Neuronal stem cell (in vitro differentiated cells): ENCODE measurements around the gene BAZ1B.

Source experiments
- DNase-seq: peaks from one replicate; pipeline ENCODE4 v3.0.0-alpha.2; 2013; ENCODE audit warnings: low spot score
- H2AFZ ChIP-seq: one replicate; pipeline ENCODE4 v1.6.1; 2013; ENCODE audit warnings: mild to moderate bottlenecking, low read length, inconsistent platforms
- H2AK5ac ChIP-seq: 2 replicates; pipeline ENCODE4 v1.6.1; 2013; ENCODE audit warnings: low read depth, mild to moderate bottlenecking, inconsistent platforms, low read length, moderate library complexity, mixed read lengths
- H2BK120ac ChIP-seq: 2 replicates; pipeline ENCODE4 v1.6.1; 2013; ENCODE audit warnings: low read depth, mild to moderate bottlenecking, inconsistent platforms, low read length, moderate library complexity, mixed read lengths
- H2BK12ac ChIP-seq: one replicate; pipeline ENCODE4 v1.6.1; 2013; ENCODE audit warnings: low read length, inconsistent platforms
- H2BK15ac ChIP-seq: 2 replicates; pipeline ENCODE4 v1.6.1; 2013; ENCODE audit warnings: mild to moderate bottlenecking, low read length, inconsistent platforms, mixed read lengths
- H2BK5ac ChIP-seq: one replicate; pipeline ENCODE4 v1.6.1; 2013; ENCODE audit warnings: inconsistent platforms, mild to moderate bottlenecking, low read length, moderate library complexity
- H3K14ac ChIP-seq: one replicate; pipeline ENCODE4 v1.6.1; 2013; ENCODE audit warnings: low read length, inconsistent platforms
- H3K18ac ChIP-seq: 2 replicates; pipeline ENCODE4 v1.6.1; 2013; ENCODE audit warnings: low read length, inconsistent platforms
- H3K23ac ChIP-seq: 2 replicates; pipeline ENCODE4 v1.6.1; 2013; ENCODE audit warnings: low read depth, mild to moderate bottlenecking, mixed read lengths, low read length, inconsistent platforms; ENCODE audit not compliant: poor library complexity
- H3K27ac ChIP-seq: replicated peaks from 3 replicates; pipeline ENCODE4 v1.5.1; 2013; ENCODE audit warnings: low read length, inconsistent platforms
- H3K27me3 ChIP-seq, 3 experiments: 2 replicates each; pipeline ENCODE4 v1.6.1; 2013; ENCODE audit warnings: low read length in 3 of 3, mild to moderate bottlenecking in 2 of 3, inconsistent platforms in 1 of 3, low read depth in 1 of 3, mixed read lengths in 1 of 3, moderate library complexity in 1 of 3; ENCODE audit not compliant: control insufficient read depth in 3 of 3, insufficient read depth in 3 of 3
- H3K36me3 ChIP-seq, 2 donors: replicated peaks in 1 of 2; 2 replicates each; pipeline ENCODE4 v1.6.1; 2013; ENCODE audit warnings: low read length in 2 of 2; ENCODE audit not compliant: control insufficient read depth in 2 of 2, insufficient read depth in 2 of 2
- H3K4ac ChIP-seq: 2 replicates; pipeline ENCODE4 v1.6.1; 2013; ENCODE audit warnings: inconsistent platforms, mild to moderate bottlenecking, low read length, moderate library complexity
- H3K4me1 ChIP-seq, 2 donors: 1 replicate in 1 of 2; 2 replicates in 1 of 2; pipeline ENCODE4 v1.6.1; 2013; ENCODE audit warnings: low read length in 2 of 2, low read depth in 1 of 2; ENCODE audit not compliant: control insufficient read depth in 2 of 2, insufficient read depth in 1 of 2
- H3K4me2 ChIP-seq: one replicate; pipeline ENCODE4 v1.6.1; 2013; ENCODE audit warnings: mild to moderate bottlenecking, low read length, inconsistent platforms; ENCODE audit not compliant: insufficient read depth, poor library complexity, severe bottlenecking
- H3K4me3 ChIP-seq, 2 donors: 2 replicates each; pipeline ENCODE4 v1.5.1; 2013; ENCODE audit warnings: low read length in 2 of 2, mild to moderate bottlenecking in 2 of 2, inconsistent platforms in 1 of 2, moderate library complexity in 1 of 2
- H3K79me1 ChIP-seq: one replicate; pipeline ENCODE4 v1.6.1; 2013; ENCODE audit warnings: low read depth, mild to moderate bottlenecking, inconsistent platforms, low read length, moderate library complexity
- H3K9ac ChIP-seq: one replicate; pipeline ENCODE4 v1.6.1; 2013; ENCODE audit warnings: mild to moderate bottlenecking, low read depth, low read length, inconsistent platforms; ENCODE audit not compliant: poor library complexity
- H3K9me3 ChIP-seq, 2 donors: replicated peaks in 1 of 2; 2 replicates each; pipeline versions ENCODE3 to v1.6.1; 2013; ENCODE audit warnings: low read length in 2 of 2, mild to moderate bottlenecking in 2 of 2, inconsistent platforms in 1 of 2, low read depth in 1 of 2, mixed read lengths in 1 of 2, moderate library complexity in 1 of 2; ENCODE audit not compliant: control insufficient read depth in 2 of 2, insufficient read depth in 1 of 2
- H4K8ac ChIP-seq: one replicate; pipeline ENCODE4 v1.6.1; 2013; ENCODE audit warnings: low read depth, mild to moderate bottlenecking, inconsistent platforms, low read length, moderate library complexity
- H4K91ac ChIP-seq: one replicate; pipeline ENCODE4 v1.6.1; 2013; ENCODE audit warnings: low read length, low read depth, mild to moderate bottlenecking, inconsistent platforms; ENCODE audit not compliant: poor library complexity
- WGBS, 2 donors: extraction: QIAGEN DNeasy Blood & Tissue Kit; methylation state at CpG; one replicate each; pipeline ENCODE4 v1.1.7; 2013; ENCODE audit warnings: missing lambda C conversion rate in 2 of 2, mixed read lengths in 1 of 2; ENCODE audit not compliant: insufficient read length in 2 of 2, insufficient replicate concordance in 1 of 2; ENCODE audit errors: extremely low coverage in 2 of 2; 5-methylcytosine and 5-hydroxymethylcytosine counted together

Gene BAZ1B

GRCh38 chr7:73489976-73490375 is 32.1 kb downstream of the BAZ1B start:
- H3K9me3 ChIP-seq = no peaks in the 10 kb centered on the region
- H3K18ac ChIP-seq = no peak overlapping the region
- H2BK12ac ChIP-seq = no peak overlapping the region
- no peak overlapping the region for H3K14ac ChIP-seq
- no peak overlapping the region for H2BK15ac ChIP-seq
- no peak overlapping the region for H3K9ac ChIP-seq
- H3K79me1 ChIP-seq = peaks cover 2% of the 10 kb centered on the region
- no peak for DNase-seq
- no peak overlapping the region for H3K4me3 ChIP-seq
- H3K4me1 ChIP-seq = no peaks in the 10 kb centered on the region
- no peak overlapping the region for H3K23ac ChIP-seq
- no peak overlapping the region for H3K4ac ChIP-seq
- no peak overlapping the region for H2AFZ ChIP-seq
- H4K8ac ChIP-seq = no peak overlapping the region
- no peak overlapping the region for H2BK120ac ChIP-seq
- H4K91ac ChIP-seq = no peak overlapping the region
- H3K27me3 ChIP-seq = no peaks in the 10 kb centered on the region
- H2BK5ac ChIP-seq = no peak overlapping the region
- H3K36me3 ChIP-seq = peaks cover 21 to 99% of the 10 kb centered on the region in 2 donors
- no peak overlapping the region for H2AK5ac ChIP-seq
- H3K27ac ChIP-seq = no peak overlapping the region
- H3K4me2 ChIP-seq = no peak overlapping the region

DNA sequence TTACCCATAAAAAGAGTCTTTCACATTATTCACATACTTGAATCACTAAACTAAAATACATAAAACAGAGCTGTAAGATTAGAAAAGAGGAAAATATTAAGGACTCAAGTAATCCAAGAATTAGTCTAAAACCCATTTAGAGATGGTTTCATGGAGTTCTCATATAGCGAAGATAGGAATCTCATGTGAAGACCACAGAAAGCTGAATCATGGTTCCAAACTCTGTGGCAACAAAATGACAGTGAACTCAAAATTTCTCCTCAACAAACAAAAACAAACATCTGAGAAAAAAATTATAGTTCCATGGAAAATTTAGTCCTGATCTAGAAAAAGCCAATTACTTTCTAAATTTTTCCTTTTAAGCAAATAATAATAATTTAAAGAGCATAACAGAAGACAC is 34.6 kb downstream of the BAZ1B start:
- no peak overlapping the region for H3K27ac ChIP-seq

GRCh38 chr7:73483171-73483570 is 38.9 kb downstream of the BAZ1B start:
- Histone ChIP-seq H3K36me3 (peaks cover 18 to 99% of the 10 kb centered on the region in 2 donors), H3K27ac (no peak overlapping the region), H3K27me3 (no peaks in the 10 kb centered on the region), H3K23ac (no peak overlapping the region), H3K4me1 (peaks cover 0 to 1% of the 10 kb centered on the region in 2 donors), H2BK12ac (no peak overlapping the region), H3K14ac (no peak overlapping the region), H3K18ac (no peak overlapping the region), H3K4me2 (no peak overlapping the region), H3K4ac (no peak overlapping the region), H2AK5ac (no peak overlapping the region), H2BK5ac (no peak overlapping the region), H3K4me3 (no peak overlapping the region), H2AFZ (no peak overlapping the region), H3K9ac (no peak overlapping the region), H3K79me1 (peaks cover 2% of the 10 kb centered on the region), H4K91ac (no peak overlapping the region), H3K9me3 (no peaks in the 10 kb centered on the region), H2BK120ac (no peak overlapping the region), H4K8ac (no peak overlapping the region), H2BK15ac (no peak overlapping the region)
- no CpG with 5 or more reads among the region's 1 CpG for WGBS, 2 donors
- DNase-seq = no peak

More for the DNA sequence above, 34.6 kb downstream of the BAZ1B start:
- WGBS, 2 donors = no CpG with 5 or more reads among the region's 1 CpG
- peaks cover 2% of the 10 kb centered on the region for H3K79me1 ChIP-seq
- peaks cover 0 to 1% of the 10 kb centered on the region in 2 donors for H3K4me1 ChIP-seq
- H3K36me3 ChIP-seq = peaks cover 23 to 99% of the 10 kb centered on the region in 2 donors
- no peak overlapping the region for H3K9ac ChIP-seq
- H2BK12ac ChIP-seq = no peak overlapping the region
- H2BK5ac ChIP-seq = no peak overlapping the region
- no peaks in the 10 kb centered on the region for H3K9me3 ChIP-seq
- no peak overlapping the region for H2BK15ac ChIP-seq
- H2AK5ac ChIP-seq = no peak overlapping the region
- H3K4me3 ChIP-seq = no peak overlapping the region
- H3K14ac ChIP-seq = no peak overlapping the region
- no peak overlapping the region for H3K18ac ChIP-seq
- no peak for DNase-seq
- H4K8ac ChIP-seq = no peak overlapping the region
- no peaks in the 10 kb centered on the region for H3K27me3 ChIP-seq
- no peak overlapping the region for H2BK120ac ChIP-seq
- H3K23ac ChIP-seq = no peak overlapping the region
- H4K91ac ChIP-seq = no peak overlapping the region
- H3K4me2 ChIP-seq = no peak overlapping the region
- no peak overlapping the region for H2AFZ ChIP-seq
- H3K4ac ChIP-seq = no peak overlapping the region

GRCh38 chr7:73482746-73483145 is 39.3 kb downstream of the BAZ1B start:
- WGBS, 2 donors = no CpG with 5 or more reads among the region's 5 CpGs

More at GRCh38 chr7:73482746-73483145, 39.3 kb downstream of the BAZ1B start:
- Histone ChIP-seq H2BK12ac (no peak overlapping the region), H3K4me2 (no peak overlapping the region), H4K8ac (no peak overlapping the region), H3K36me3 (peaks cover 21 to 99% of the 10 kb centered on the region in 2 donors), H3K23ac (no peak overlapping the region), H3K9me3 (no peaks in the 10 kb centered on the region), H3K9ac (no peak overlapping the region), H3K4me3 (no peak overlapping the region), H3K14ac (no peak overlapping the region), H4K91ac (no peak overlapping the region), H3K4me1 (peaks cover 0 to 1% of the 10 kb centered on the region in 2 donors), H2BK15ac (no peak overlapping the region), H2AK5ac (no peak overlapping the region), H3K79me1 (peaks cover 2% of the 10 kb centered on the region), H3K18ac (no peak overlapping the region), H2AFZ (no peak overlapping the region), H3K27me3 (no peaks in the 10 kb centered on the region), H2BK120ac (no peak overlapping the region), H3K4ac (no peak overlapping the region), H2BK5ac (peak overlapping the region; percentile 60), H3K27ac (no peak overlapping the region)
- no peak for DNase-seq
